GM19463 (cell line): ENCODE measurements around the gene ADGRA1.

Source experiments
- ATAC-seq: cut with Tn5 transposase; IDR thresholded peaks from one replicate; pipeline ENCODE4 v1.9.1; 2021; ENCODE audit warnings: mild to moderate bottlenecking, moderate library complexity; ENCODE audit not compliant: unreplicated experiment

Gene ADGRA1

DNA sequence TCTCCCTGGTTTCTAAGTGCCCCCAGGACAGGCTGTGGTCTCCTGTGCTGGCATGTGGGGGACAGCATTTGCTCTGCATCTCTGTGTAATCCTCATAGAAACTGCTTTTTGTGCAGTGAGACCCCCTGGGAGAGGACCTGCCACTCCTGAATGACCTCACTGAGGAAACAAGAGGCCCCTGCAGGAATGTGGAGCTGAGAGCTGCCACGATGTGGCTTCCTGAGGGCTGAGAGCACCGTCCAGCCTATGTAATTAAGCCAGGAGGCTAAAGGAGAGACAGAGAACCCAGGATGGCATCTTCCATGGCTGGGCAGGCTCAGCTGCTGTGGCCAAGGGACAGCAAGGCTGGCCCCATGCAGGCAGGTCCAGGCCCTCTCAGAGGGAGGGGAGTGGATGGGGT lies 32.3 kb upstream of the ADGRA1 start:
- no peak for ATAC-seq

- no peak for ATAC-seq
Observed at GRCh38 chr10:133056001-133056400, 31.7 kb upstream of the ADGRA1 start.

DNA sequence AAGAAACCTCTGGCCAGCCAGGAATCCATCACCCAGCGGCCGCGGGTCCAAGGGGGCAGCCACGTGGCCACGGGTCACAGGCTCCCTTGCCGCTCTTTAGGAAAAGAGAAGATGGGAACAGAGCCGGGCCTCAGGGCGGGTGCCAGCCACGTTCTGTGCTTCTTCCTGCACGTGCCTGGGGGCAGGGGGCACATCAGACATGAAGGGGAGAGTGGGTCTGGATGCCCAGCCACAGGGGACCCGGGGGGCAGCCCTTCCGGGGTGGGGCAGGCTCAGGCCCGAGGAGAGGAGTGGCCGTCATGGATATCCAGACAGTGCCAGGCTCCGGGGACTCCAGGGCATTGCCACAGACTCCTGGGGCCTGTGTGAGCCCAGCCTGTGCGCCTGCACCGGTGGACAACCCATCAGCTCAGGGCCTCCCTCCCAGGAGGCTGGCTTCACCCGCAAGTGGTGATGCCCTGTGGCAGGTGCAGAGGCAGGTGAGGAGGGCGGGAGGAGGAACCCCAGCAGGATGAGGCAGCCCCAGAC lies 31.0 kb upstream of the ADGRA1 start:
- no peak for ATAC-seq

DNA sequence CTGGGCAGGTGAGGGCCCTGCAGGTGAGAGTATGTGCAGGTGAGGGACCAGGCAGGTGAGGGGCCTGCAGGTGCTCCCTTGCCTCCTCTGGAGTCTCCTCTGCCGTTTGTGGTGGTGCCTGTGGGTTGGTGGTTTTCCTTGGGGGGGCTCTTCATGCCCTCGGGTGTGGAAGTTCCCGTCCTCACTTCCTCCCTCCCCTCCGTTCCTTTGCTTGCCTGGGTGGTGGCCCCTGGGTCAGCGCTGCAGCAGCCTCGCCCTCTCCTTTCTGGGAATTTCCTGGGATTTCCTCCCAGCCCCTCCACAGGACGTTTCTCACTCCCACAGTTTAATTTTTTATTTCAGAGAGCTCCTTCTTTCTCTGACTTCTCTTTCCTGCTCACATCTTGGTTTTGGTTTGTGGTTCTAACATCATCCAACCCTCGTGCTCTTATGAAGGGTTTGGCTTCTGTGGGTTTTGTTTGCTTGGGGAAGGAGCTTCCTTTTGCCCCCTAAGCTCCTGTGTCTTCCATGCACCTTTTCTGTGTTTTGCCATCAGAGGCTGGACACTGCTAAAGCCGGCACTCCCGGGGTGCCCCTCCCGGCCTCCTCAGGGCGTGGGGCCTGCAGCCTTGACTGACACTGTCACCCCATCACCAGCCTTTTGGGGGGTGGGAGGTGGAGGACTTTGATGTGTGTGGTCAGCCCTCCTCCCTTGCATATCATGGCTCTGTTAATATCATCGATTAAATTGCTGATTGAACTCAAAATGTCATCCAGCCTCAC lies 29.2 kb upstream of the ADGRA1 start:
- no peak for ATAC-seq

- ATAC-seq = no peak
Observed at GRCh38 chr10:133059093-133059470, 28.6 kb upstream of the ADGRA1 start.

- no peak for ATAC-seq
Observed at GRCh38 chr10:133059571-133059970, 28.2 kb upstream of the ADGRA1 start.

- no peak for ATAC-seq
Observed at GRCh38 chr10:133060022-133060421, 27.7 kb upstream of the ADGRA1 start.

- no peak for ATAC-seq
Observed at GRCh38 chr10:133060466-133060865, 27.3 kb upstream of the ADGRA1 start.

DNA sequence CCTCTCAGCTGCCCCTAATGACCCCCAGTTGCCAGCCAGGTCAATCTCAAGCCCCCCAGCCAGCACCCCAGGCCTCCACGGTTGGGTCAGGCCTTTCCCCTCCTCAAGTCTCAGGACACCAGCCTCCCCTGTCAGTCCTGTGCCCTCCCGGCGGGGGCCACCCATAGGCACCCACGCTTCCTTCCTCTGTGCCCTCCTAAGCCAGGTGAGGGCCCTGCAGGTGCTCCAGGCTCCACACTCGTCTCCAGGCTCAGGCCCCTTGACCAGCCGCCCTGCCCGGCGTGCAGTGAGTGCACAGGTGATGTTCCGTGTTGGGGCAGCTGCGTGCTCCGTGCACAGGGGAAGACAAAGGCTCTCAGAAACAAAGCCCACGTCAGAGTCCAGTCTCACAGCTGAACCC lies 26.8 kb upstream of the ADGRA1 start:
- ATAC-seq = no peak

DNA sequence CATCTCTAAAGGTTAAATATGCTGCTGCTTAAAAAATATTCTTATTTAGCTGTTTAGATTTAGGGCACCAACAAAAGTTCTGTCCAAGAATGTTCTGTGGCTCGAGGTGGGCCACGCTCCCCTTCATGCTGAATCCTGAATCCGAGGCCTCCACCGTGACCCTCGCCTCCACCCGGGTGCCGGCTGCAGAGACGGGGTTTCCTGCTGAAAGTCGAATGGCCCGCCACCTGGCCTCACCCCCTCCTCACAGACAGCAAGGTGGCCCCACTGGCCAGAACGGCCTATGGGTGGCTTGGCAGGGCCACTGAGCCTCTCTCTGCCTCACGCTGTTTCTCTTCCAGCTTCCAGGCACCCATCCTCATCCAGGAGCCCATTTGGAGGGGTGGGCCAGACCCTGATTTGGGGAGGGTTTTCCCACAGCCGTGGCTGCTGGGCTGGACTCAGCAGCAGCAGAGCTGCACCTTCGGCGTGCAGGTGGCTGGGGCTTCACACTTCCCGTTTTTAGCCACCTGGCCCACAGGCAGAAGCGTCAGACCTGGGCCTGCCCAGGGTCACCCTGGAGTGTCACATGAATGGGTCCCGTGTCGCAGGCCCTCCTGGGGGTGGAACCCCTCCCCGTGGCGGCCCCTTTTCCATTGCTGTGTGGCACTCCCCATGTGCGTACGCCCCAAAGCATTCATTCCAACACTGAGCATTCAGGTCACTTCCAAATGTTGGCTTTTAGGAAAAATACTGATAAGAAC lies 26.3 kb upstream of the ADGRA1 start:
- no peak for ATAC-seq

- ATAC-seq = no peak
Observed at GRCh38 chr10:133062085-133062484, 25.6 kb upstream of the ADGRA1 start.

DNA sequence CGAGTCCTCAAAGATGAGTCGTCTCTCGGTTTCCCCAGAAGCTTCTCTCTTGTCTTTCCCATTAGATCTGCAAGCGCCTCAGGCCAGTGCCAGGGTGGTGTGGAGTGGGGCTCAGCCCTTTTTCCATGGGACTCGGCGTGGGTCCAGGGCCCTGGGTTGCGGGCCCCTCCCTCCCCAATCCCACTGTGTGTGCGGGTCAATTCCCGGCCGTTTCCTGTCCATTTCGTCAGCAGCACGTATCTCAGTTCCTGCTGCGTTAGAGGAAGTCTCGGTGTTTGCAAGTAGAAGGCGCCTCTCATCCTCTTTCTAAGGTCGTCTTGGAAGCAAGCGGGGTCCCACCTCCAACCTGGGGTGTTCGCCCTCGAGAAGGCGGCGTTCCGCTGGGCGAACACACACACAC lies 25.1 kb upstream of the ADGRA1 start:
- no peak for ATAC-seq

DNA sequence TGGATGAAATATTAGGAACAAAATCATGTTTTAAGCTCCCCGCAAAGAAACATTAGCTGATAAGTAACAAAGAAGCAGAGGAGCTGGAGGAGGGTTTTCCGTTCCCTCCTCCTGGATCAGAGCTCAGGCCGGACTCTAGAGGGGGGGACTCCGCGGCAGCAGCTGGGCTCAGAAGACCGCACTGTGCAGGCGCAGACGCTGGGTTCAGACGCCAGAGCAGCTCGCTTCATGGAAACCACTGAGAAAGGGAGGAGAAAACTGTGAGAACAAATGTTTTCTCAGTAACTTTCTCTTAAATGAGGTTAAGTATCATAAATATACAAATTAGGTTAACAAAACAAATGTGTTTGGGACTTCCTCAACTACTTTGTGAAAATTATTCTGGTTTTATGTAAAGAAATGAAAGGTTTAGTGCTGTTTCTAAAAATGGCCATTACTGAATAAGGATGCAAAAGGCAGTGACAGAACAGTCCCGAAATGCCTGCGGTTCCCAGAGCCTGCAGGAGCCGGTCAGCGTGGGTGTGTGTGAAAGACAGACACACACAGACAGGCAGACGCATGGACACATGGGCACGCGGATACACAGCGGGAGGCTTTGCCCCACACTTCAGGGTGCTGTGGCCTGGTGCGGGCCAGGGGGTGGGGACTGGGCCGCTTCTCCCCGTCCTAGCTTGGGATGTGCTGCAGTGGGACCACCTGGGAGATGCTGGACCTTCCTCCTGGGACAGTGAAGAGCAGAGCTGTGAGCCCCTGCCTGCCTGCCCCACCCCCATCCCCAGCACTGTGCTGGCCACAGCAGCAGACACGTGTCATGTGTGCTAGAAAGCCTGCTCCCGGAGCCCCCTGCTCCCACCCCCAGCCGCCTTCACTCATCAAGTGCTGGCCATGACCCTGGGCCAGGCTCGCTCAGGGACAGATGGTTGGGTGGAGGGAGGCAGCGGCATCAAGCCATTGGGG lies 20.3 kb upstream of the ADGRA1 start:
- no peak for ATAC-seq

DNA sequence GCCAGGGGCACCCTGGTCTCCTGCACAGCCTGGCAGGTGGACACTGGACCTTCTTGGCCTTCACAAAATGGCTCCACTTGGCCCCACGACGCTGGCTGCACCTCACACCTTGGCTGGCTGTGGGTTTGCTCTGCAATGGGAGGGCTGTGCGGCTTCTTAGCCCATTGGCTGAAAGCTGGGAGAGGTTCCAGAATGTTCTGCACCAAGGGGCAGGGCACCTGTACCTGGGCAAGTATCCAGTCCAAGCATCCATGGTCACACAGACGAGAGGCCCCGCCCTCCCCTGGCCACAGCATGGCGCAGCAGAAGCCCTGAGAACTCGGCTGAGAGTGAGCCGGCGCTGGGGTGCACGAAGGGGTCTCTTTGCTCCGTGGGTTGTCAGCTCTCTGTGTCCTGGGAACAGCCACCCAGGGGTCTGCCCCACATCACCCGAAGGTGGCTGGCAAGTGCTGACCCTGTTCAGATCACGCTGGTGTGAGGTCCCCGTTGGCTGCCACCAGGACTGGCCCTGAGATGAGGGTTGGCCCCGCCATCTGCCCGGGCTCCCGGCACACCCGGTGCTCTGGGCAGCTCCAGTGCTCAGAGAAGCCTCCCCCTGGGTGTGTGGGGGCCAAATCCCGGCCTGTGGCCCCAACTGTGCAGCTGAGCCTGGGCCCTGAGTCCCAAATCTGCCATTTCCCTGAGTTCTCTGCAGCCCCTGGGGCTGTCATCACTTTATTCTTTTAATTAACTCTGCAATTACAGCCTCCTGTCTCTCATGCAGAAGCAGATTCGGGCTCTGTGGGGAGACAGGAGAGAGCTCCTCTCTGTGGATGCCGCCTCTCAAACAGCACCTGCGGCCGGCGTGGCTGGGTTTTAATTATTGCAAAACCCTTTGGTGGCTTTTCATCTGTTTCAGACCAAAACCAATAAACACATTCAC lies 19.4 kb upstream of the ADGRA1 start:
- ATAC-seq = no peak

DNA sequence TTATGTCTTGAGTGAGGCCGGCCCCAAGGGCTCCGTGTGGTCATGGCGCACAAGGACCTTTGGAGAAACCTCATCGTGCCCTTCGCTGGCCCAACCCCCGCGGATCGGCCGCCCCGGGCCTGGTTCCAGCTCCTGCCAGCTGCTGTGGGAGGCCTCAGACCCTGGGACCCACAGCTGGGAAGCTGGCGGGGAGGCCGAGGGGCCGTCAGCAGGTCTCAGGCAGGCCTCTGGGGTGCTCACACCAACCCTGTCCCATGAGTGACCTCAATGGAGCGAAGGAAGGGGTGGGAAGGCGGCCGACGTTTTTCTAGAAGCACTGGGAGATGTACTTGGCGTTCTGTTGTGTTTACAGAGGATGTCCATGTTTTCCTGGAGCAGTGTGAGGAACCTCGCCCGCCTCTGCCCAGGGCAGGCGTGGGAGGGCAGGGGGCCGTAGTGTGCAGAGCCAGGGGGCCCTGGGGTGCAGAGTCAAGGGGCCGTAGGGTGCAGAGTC lies 18.6 kb upstream of the ADGRA1 start:
- no peak for ATAC-seq

- ATAC-seq = no peak
Observed at GRCh38 chr10:133070405-133070804, 17.3 kb upstream of the ADGRA1 start.

GRCh38 chr10:133070810-133071209 lies 16.9 kb upstream of the ADGRA1 start:
- no peak for ATAC-seq

- no peak for ATAC-seq
Observed at GRCh38 chr10:133071733-133072132, 16.0 kb upstream of the ADGRA1 start.

DNA sequence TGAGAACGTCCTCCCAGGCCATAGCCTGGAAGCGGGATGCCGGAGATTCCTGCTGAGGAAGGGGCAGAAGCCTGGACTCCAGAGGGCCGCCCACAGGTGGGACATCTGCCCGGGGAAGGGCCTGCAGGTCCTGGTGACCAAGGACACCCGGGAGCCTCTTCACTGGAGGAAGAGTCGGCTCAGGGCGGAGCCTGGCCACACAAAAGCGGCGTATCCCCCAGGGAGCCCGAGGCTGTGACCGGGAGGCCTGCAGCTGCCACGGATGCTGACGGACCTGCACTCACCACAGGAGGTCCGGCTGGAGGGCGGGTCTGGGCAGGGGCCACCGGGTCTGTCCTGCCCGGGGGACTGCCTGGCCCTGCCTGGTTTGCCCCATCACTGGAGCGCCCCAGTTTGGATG lies 15.5 kb upstream of the ADGRA1 start:
- ATAC-seq = no peak
